Common myeloid progenitor, CD34-positive (primary cell): ENCODE results near the gene PTK6.
A peak's percentile ranks its signal among the peaks of the same experiment; 100 is the strongest.
"Not testable (repeated sequence)": the region's sequence is repeated elsewhere in the genome, so short reads cannot be mapped to it uniquely, and the experiment has no call there.

Source experiments
- CTCF ChIA-PET: fragments of 350-600 bp; sonication (Branson Sonifier 250); formaldehyde crosslinking; loops from one replicate; lab custom pipeline; 2021; ENCODE audit warnings: antibody characterized with exemption; lab: Charles Lee
- POLR2A ChIA-PET: fragments of 350-600 bp; sonication (Branson Sonifier 250); formaldehyde crosslinking; loops from one replicate; lab custom pipeline; 2021; ENCODE audit warnings: antibody characterized with exemption; lab: Charles Lee
- DNase-seq, 3 donors: peaks; one replicate each; pipeline versions ENCODE4 v3.0.0 to v3.0.0-alpha.2; 2013
- H3K27ac ChIP-seq, 2 experiments: 1 replicate in 1 of 2; 2 replicates in 1 of 2; pipeline ENCODE4 v1.7.0; 2013; ENCODE audit warnings: inconsistent platforms in 2 of 2, low read length in 2 of 2, mild to moderate bottlenecking in 2 of 2, low read depth in 1 of 2, moderate library complexity in 1 of 2; ENCODE audit not compliant: severe bottlenecking in 2 of 2, insufficient read depth in 1 of 2, poor library complexity in 1 of 2
- H3K27me3 ChIP-seq, 5 experiments: replicated peaks in 2 of 5; 1 replicate in 3 of 5; 2 replicates in 2 of 5; pipeline versions ENCODE4 v1.6.1 to v1.7.0; 2013; ENCODE audit warnings: low read length in 4 of 5, mild to moderate bottlenecking in 2 of 5, moderate library complexity in 2 of 5, inconsistent platforms in 1 of 5; ENCODE audit not compliant: insufficient read depth in 5 of 5, control insufficient read depth in 4 of 5
- H3K36me3 ChIP-seq, 4 experiments: 1 replicate in 2 of 4; 2 replicates in 2 of 4; pipeline versions ENCODE4 v1.6.1 to v1.7.0; 2013; ENCODE audit warnings: low read length in 3 of 4, control low read depth in 1 of 4, mild to moderate bottlenecking in 1 of 4; ENCODE audit not compliant: control insufficient read depth in 4 of 4, insufficient read depth in 4 of 4
- H3K4me1 ChIP-seq, 4 experiments: 1 replicate in 3 of 4; 2 replicates in 1 of 4; pipeline versions ENCODE4 v1.6.1 to v1.7.1; 2013; ENCODE audit warnings: low read length in 3 of 4, mild to moderate bottlenecking in 3 of 4, control low read depth in 1 of 4, inconsistent platforms in 1 of 4, moderate library complexity in 1 of 4; ENCODE audit not compliant: control insufficient read depth in 4 of 4, insufficient read depth in 4 of 4; ENCODE audit errors: control extremely low read depth in 1 of 4
- H3K4me3 ChIP-seq, 7 experiments: 1 replicate in 4 of 7; 2 replicates in 3 of 7; pipeline versions ENCODE4 v1.5.1 to v1.7.0; 2013; ENCODE audit warnings: mild to moderate bottlenecking in 7 of 7, low read length in 6 of 7, moderate library complexity in 6 of 7, inconsistent platforms in 2 of 7, low read depth in 2 of 7, control low read depth in 1 of 7; ENCODE audit not compliant: insufficient read depth in 4 of 7, control insufficient read depth in 1 of 7; ENCODE audit errors: extremely low read depth in 1 of 7
- H3K9me3 ChIP-seq, 5 experiments: 1 replicate in 4 of 5; 2 replicates in 1 of 5; pipeline versions ENCODE4 v1.6.1 to v1.7.1; 2013; ENCODE audit warnings: low read length in 4 of 5, mild to moderate bottlenecking in 2 of 5, inconsistent platforms in 1 of 5, low read depth in 1 of 5, moderate library complexity in 1 of 5; ENCODE audit not compliant: control insufficient read depth in 4 of 5, insufficient read depth in 2 of 5; ENCODE audit errors: control extremely low read depth in 1 of 5
- WGBS: methylation state at CpG from one replicate; pipeline ENCODE4 v1.1.5; 2013; ENCODE audit not compliant: insufficient coverage; 5-methylcytosine and 5-hydroxymethylcytosine counted together

PTK6 gene

GRCh38 chr20:63573647-63574131 is 36.5 kb upstream of the PTK6 start:
- H3K9me3 ChIP-seq, result no peaks in the 10 kb centered on the region
- CTCF ChIA-PET, result interaction anchor here (1.0 to 2.1 kb wide), 2 partner anchors 35 to 80 kb away, joined by 3 to 8 read pairs; partner anchors contain the start of gene STMN3
- H3K27ac ChIP-seq, result peak overlapping the region in 1 of 2 experiments; percentile 71
- POLR2A ChIA-PET, result no interaction called here
- no peaks in the 10 kb centered on the region for H3K36me3 ChIP-seq
- peaks cover 0 to 26% (median 16%) of the 10 kb centered on the region in 4 experiments for H3K4me1 ChIP-seq
- DNase-seq, result peak in 1 of 3 donors; percentile 21
- WGBS, result 1% methylated on average over 13 of the region's 24 CpGs
- peak overlapping the region; percentile 52 to 85 (median 80) for H3K4me3 ChIP-seq
- peaks cover 0 to 43% (median 7%) of the 10 kb centered on the region in 5 experiments for H3K27me3 ChIP-seq

- Histone ChIP-seq H3K4me3 (peak overlapping the region; percentile 52 to 85 (median 80)), H3K27me3 (peaks cover 0 to 45% (median 9%) of the 10 kb centered on the region in 5 experiments), H3K36me3 (no peaks in the 10 kb centered on the region), H3K4me1 (peaks cover 0 to 32% (median 22%) of the 10 kb centered on the region in 4 experiments), H3K9me3 (no peaks in the 10 kb centered on the region), H3K27ac (peak overlapping the region in 1 of 2 experiments; percentile 71)
- ChIA-PET POLR2A (interaction anchor here (0.5 kb wide), 1 partner anchor 61 kb away, joined by 4 read pairs; no protein-coding TSS in a partner anchor), CTCF (interaction anchor here (1.0 to 2.1 kb wide), 4 partner anchors 18 to 81 kb away, joined by 3 to 8 read pairs (median 4); partner anchors contain the start of gene STMN3)
- 95% methylated on average over 24 of the region's 34 CpGs for WGBS
- DNase-seq, result no peak
Measured at GRCh38 chr20:63572788-63573646, 35.8 kb upstream of the PTK6 start.

GRCh38 chr20:63572071-63572787 is 35.1 kb upstream of the PTK6 start:
- WGBS, result 94% methylated on average over 44 of the region's 48 CpGs
- POLR2A ChIA-PET, result no interaction called here
- CTCF ChIA-PET, result interaction anchor here (1.0 to 2.1 kb wide), 4 partner anchors 17 to 81 kb away, joined by 3 to 8 read pairs (median 4); partner anchors contain the start of gene STMN3
- Histone ChIP-seq H3K36me3 (no peaks in the 10 kb centered on the region), H3K27ac (no peak overlapping the region), H3K9me3 (no peaks in the 10 kb centered on the region), H3K27me3 (peaks cover 0 to 45% (median 6%) of the 10 kb centered on the region in 5 experiments), H3K4me1 (peaks cover 0 to 40% (median 30%) of the 10 kb centered on the region in 4 experiments), H3K4me3 (no peak overlapping the region)
- peak in 1 of 3 donors; percentile 21 for DNase-seq

GRCh38 chr20:63571087-63571478 is 33.9 kb upstream of the PTK6 start:
- H3K36me3 ChIP-seq, H3K4me3 ChIP-seq, CTCF ChIA-PET, H3K9me3 ChIP-seq, H3K27ac ChIP-seq, DNase-seq: not testable (repeated sequence)
- Histone ChIP-seq H3K27me3 (peaks cover 0 to 45% (median 6%) of the 10 kb centered on the region in 5 experiments), H3K4me1 (peaks cover 0 to 45% (median 36%) of the 10 kb centered on the region in 4 experiments)
- WGBS, result 70% methylated on average over 2 of the region's 11 CpGs
- POLR2A ChIA-PET, result interaction anchor here (0.6 kb wide), 1 partner anchor 11 kb away, joined by 5 read pairs; no protein-coding TSS in a partner anchor

- POLR2A ChIA-PET, result interaction anchor here (0.6 kb wide), 1 partner anchor 12 kb away, joined by 5 read pairs; no protein-coding TSS in a partner anchor
- WGBS, result 93% methylated on average over 24 of the region's 28 CpGs
Measured at GRCh38 chr20:63570281-63571086, 33.3 kb upstream of the PTK6 start.

More at GRCh38 chr20:63570281-63571086, 33.3 kb upstream of the PTK6 start:
- CTCF ChIA-PET, result no interaction called here
- Histone ChIP-seq H3K9me3 (no peaks in the 10 kb centered on the region), H3K27ac (no peak overlapping the region), H3K27me3 (peaks cover 0 to 46% (median 6%) of the 10 kb centered on the region in 5 experiments), H3K4me1 (peaks cover 0 to 45% (median 36%) of the 10 kb centered on the region in 4 experiments), H3K4me3 (no peak overlapping the region), H3K36me3 (no peaks in the 10 kb centered on the region)
- DNase-seq, result no peak
